OCI-LY3 (cell line): ENCODE data around the gene REEP3.

Experiments
- CTCF ChIP-seq: fragments of 200-600, 300-600 bp; sonication (generic); IDR thresholded peaks from 2 replicates; pipeline ENCODE4 v1.5.1; 2014; ENCODE audit warnings: antibody characterized with exemption, low read length, low read depth
- EZH2phosphoT487 ChIP-seq: fragments of 200-600 bp; shearing (Covaris generic); IDR thresholded peaks from 2 replicates; pipeline ENCODE4 v1.6.1; 2018; ENCODE audit warnings: antibody characterized with exemption, mixed run types, low read depth

DNA sequence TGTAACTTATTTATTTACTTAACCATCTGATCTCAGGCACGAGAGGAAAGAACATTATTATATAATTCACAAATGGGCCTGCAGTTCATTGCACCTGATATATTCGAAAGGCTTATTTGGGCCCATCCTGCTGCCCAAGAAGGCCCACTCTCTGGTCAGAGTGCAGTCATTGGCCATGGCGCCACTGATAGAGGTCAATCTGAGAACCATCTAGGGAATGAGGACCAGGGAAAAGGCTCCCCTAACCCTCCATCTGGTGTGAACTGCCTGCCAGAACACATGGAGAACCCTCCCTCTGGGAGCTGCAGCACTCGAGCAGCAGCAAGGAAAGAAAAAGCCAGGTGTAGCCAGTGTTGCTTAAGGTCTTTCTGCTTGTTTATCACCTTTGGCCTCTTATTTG lies 136.6 kb downstream of the REEP3 start:
- TF ChIP-seq CTCF (no peak), EZH2phosphoT487 (no peak)
